ENCODE measurements around the gene GET4. TPM values are rescaled to one million over a fixed set of nuclear protein-coding genes. Genes with fewer than 3 reads are reported as not detected.
A peak's percentile ranks its signal among the peaks of the same experiment; 100 is the strongest.

GET4 gene
- total and polyA plus RNA-seq, 2 of the 8 experiments (the other 6 are each of a cell fraction or from before 2014, with no cell fraction given) = 56.7 to 74.1 TPM

GRCh38 chr7:882336-883035 lies 6.1 kb downstream of the GET4 start:
- Histone ChIP-seq H3K27ac (ENCODE audit: low read depth, low read length) (no peak overlapping the region), H3K18ac (ENCODE audit: extremely low read depth, low read length) (no peak overlapping the region), H2BK120ac (replicated peaks; ENCODE audit: low read depth, low read length) (no peak overlapping the region), H3K56ac (replicated peaks; ENCODE audit: insufficient read length, low read depth, low read length) (no peak overlapping the region), H3K4me2 (ENCODE audit: insufficient read depth in 1 of 2, low read depth in 2 of 2, low read length in 2 of 2) (no peak overlapping the region), H2BK20ac (ENCODE audit: low read length) (no peak overlapping the region), H3K23me2 (ENCODE audit: low read depth, low read length) (peaks cover 5% of the 10 kb centered on the region; the same call in 1 of the 2 replicates), H3K14ac (ENCODE audit: insufficient read length) (no peak overlapping the region), H4K5ac (ENCODE audit: insufficient read length, low read depth, low read length) (no peak overlapping the region), H2BK12ac (ENCODE audit: low read depth, low read length) (no peak overlapping the region), H3K27me3 (replicated peaks in 1 of 4; ENCODE audit: control insufficient read depth in 3 of 4, extremely low read depth in 1 of 4, insufficient read depth in 3 of 4, low read length in 3 of 4) (no peaks in the 10 kb centered on the region), H2AFZ (ENCODE audit: low read length) (no peak overlapping the region), H3K79me2 (ENCODE audit: control insufficient read depth in 1 of 2, insufficient read depth in 2 of 2, low read length in 2 of 2) (peaks cover 57 to 98% of the 10 kb centered on the region in 2 experiments), H3K4me3 (ENCODE audit: extremely low read depth in 1 of 4, insufficient read depth in 2 of 4, low read depth in 3 of 4, low read length in 4 of 4) (no peak overlapping the region), H4K20me1 (replicated peaks in 1 of 2; ENCODE audit: control insufficient read depth in 1 of 2, insufficient read depth in 2 of 2, low read length in 2 of 2) (peaks cover 45 to 52% of the 10 kb centered on the region in 2 experiments), H3K4ac (replicated peaks; ENCODE audit: insufficient read length, low read depth, low read length) (no peak overlapping the region), H2AK5ac (ENCODE audit: low read depth, low read length) (no peak overlapping the region), H3K79me1 (ENCODE audit: low read depth, low read length) (peaks cover 31% of the 10 kb centered on the region), H3K9ac (replicated peaks in 1 of 4; ENCODE audit: extremely low read depth in 1 of 4, low read depth in 3 of 4, low read length in 3 of 4) (no peak overlapping the region), H2BK5ac (ENCODE audit: low read depth, low read length) (no peak overlapping the region), H3K23ac (ENCODE audit: insufficient read length) (no peak overlapping the region), H2BK15ac (ENCODE audit: low read length) (no peak overlapping the region), H3K36me3 (ENCODE audit: control insufficient read depth in 2 of 4, insufficient read depth in 4 of 4, low read length in 3 of 4) (peaks cover 0 to 13% (median 8%) of the 10 kb centered on the region in 4 experiments; a peak in 4 of 8 replicates), H4K91ac (replicated peaks; ENCODE audit: insufficient read length, low read length) (no peak overlapping the region), H4K8ac (ENCODE audit: extremely low read depth, insufficient read depth, low read length) (peak overlapping the region; percentile 53; the same call in 1 of the 2 replicates), H3K4me1 (replicated peaks in 1 of 4; ENCODE audit: control insufficient read depth in 3 of 4, insufficient read depth in 4 of 4, low read length in 3 of 4) (peaks cover 0 to 5% (median 0%) of the 10 kb centered on the region in 4 experiments; a peak in 3 of 7 replicates), H3K9me3 (ENCODE audit: insufficient read depth in 2 of 2, low read depth in 1 of 2, low read length in 1 of 2) (no peaks in the 10 kb centered on the region)
- 95% methylated on average over 29 of the region's 37 CpGs; no CpG with 5 or more reads in 1 of the 2 experiments for WGBS, 2 experiments (ENCODE audit: extremely low coverage in 1 of 2, insufficient coverage in 1 of 2, insufficient read length in 1 of 2, insufficient replicate concordance in 2 of 2, low coverage in 1 of 2, low lambda C conversion rate in 2 of 2, missing lambda C conversion rate in 1 of 2)
- ChIA-PET POLR2A (ENCODE audit: partially characterized antibody) (interaction anchor here (1.1 to 4.1 kb wide), 5 partner anchors 9 to 16 kb away, joined by 4 to 23 read pairs (median 4); no protein-coding TSS in a partner anchor), CTCF (ENCODE audit: partially characterized antibody) (interaction anchor here (0.6 to 1.2 kb wide), 3 partner anchors 16 to 96 kb away, joined by 3 to 7 read pairs (median 3); no protein-coding TSS in a partner anchor)
- TF ChIP-seq TAF1 (IDR thresholded peaks at IDR 0.05; ENCODE audit: low read depth, low read length) (no peak), EZH2 (IDR thresholded peaks at IDR 0.05; ENCODE audit: low read depth, low read length, severe bottlenecking) (no peak), SIRT6 (IDR thresholded peaks at IDR 0.05; ENCODE audit: low read length) (no peak)
- FAIRE-seq = no peak
- no peak for DNase-seq (ENCODE audit: low read depth in 1 of 2, low spot score in 2 of 2)

Measured in H1 (cell line).